NCI-H345 (cell line): ENCODE data around the gene SCAMP5.

Experiments used
- DNase-seq: peaks from one replicate; lab custom pipeline; 2025; lab: John Stamatoyannopoulos, UW

SCAMP5 gene

GRCh38 chr15:74995182-74995778 lies at the start of gene SCAMP5:
Gene SCAMP5, plus strand, starts transcription at chr15:74995563. Its CDS starts 16,277 bp downstream, at chr15:75011840.
- DNase-seq, result peak; percentile 94

DNA sequence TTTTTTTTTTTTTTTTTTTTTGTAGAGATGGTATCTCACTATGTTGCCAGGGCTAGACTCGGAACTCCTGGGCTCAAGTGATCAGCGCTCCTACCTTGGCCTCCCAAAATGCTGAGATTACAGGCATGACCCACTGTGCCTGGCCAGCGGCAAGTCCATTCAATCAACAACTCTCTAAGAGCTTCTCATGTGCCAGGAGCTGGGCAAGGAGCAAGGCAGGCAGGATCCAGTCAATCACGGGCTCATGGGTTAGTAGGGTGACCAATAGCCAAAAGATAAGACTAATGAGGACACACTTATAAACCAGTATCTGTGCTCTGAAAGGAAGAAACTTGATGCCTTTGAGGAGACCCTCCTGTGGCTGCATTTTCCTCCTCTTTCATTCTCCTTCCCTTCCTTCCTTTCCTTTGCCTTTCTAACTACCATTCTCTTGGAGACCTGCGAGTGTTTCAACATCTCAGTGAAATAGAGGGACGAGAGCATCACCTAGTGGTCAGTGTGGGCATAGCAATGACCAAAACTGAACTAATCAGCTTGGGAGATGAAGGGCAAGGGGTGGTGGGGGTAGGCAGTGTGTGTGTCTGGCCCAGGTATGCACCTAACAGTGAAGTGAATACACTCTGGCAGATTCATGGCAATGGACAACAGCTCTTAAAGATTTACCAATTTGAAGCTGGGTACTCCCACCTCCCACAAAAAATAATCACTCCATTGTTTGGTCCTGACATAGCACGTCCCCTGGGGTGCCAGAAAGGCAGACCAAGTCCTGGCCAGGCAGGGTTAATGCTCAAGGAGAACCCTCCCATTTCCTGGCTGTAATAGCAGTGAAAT lies 45.1 kb upstream of the SCAMP5 start:
- DNase-seq, result peak; percentile 63

GRCh38 chr15:74951006-74951405 lies 44.4 kb upstream of the SCAMP5 start:
- no peak for DNase-seq

DNA sequence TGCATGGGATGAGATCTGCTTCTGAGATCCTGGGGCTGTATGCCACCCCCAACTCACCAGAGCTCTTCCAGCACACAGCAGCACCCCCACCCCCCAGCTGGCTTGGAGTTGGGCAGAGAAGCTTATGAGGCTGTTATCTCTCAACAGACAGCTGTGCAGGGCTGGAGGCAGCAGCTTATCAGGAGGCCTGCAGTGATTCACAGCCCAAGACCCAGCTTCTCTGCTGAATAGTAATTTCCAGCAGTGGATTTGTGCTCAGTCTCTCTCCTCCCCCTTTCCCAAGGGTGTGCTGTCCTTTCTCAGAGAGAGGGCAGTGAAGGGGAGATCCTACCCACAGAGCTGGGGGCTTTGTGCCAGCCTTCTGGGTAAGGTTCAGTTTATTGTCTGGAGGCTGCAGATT lies 40.8 kb upstream of the SCAMP5 start:
- no peak for DNase-seq

DNA sequence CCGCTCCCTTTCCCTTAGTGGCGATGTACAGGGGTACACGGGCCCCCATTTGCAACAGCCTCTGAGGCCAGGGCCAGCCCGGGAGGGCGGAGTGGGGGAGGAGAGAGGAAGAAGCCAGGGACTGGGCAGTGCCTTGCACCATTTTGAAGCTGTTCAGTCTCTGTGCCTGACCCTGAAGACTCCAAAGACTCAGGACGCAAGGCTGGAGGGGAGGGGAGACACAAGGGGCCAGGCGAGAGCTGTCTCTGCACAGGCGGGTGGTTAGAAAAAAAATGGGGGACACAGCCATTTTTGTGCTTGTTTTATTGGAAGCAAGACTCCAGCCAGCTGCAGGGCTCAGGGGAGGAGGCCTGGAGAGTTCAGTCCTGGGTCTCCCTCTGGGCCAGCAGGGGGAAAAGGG lies 40.3 kb upstream of the SCAMP5 start:
- no peak for DNase-seq

DNA sequence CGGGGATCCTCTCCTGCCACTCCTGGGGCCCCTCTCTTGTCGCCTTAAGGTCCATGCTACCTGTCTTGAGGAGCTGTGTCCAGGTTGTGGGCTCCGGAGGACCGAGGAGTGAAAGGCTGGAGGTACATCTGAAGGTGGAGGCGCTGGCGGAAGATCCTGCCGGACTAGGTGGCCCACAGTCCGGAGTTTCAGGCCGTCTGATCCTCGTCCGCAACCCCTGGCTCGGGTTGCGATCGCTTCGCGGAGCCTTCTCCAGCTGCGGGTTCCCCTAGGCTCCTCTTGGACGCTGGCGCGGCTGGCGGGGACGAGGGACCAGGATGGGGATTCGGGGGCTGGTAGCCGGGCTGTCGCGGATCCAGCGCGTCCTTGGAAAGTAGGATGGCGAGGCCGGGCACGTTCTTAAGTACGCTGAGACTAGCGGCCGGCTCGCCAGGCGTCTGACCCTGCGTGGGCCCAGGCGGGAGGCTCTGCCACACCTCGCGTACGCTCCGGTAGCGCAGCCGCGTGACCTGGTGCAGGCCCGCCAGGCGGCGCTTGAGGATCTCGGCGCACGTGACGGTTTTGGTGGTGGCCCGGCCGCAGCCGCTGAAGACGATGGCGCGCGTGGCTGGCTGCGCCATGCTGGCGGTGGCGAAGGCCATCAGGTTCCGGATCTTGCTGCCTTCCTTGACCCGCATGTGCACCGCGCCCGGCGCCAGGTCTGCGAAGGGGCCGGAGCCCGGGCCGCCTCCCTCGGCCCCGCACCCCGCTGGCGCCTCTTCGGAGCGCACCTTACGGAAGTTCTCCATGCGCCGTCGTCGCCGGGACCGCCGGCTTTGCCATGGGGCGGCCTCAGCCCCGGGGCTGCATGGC lies 39.3 kb upstream of the SCAMP5 start:
- no peak for DNase-seq

DNA sequence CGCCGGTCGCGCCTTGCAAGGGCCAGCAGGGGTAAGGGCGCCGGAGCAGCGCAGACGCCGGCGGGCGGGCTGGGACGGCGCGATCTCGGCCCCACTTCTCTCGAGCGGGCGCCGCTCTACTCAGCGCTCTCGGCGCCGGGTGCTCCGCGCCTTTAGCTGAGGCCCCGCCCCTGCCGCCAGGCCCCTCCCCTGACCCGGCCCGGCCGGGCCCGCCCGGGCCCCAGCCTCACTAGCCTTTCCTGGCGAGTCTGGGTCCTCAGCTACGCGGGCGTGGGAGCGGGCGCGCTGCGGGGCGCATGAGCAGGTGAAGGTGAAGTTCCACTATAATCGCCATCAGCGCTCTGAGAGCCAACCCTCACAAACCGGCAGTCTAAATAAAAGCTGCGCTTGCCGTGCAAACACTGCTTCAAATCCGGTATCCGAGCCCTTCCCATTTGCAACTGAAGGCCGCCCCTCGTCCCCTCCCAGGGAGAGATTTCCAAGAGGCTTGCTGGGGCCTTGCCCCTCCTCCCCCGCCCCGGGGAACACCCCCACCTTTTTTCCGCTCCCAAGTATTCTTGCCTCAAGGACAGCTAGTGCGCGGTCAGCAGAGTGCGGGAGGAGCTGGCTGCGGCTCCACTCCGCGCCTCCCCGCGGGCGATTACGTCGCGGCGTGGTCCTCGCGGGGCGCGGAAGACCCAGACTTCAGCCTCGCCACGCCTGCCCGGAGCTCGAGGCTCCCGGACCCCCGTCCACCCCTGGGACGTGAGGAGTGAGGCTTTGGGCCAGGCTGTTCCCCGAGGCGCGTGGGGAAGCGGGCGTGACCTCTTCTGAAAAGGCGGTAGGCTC lies 38.5 kb upstream of the SCAMP5 start, which contains the start of gene RPP25:
Gene RPP25 (minus strand): TSS at position 125 of the 828 bp plus-strand sequence. CDS start 189 bp downstream, outside the sequence.
- peak; percentile 35 for DNase-seq

GRCh38 chr15:74957476-74958035 lies 37.8 kb upstream of the SCAMP5 start:
- no peak for DNase-seq

GRCh38 chr15:74958320-74958907 lies 36.9 kb upstream of the SCAMP5 start:
- DNase-seq, result no peak

DNA sequence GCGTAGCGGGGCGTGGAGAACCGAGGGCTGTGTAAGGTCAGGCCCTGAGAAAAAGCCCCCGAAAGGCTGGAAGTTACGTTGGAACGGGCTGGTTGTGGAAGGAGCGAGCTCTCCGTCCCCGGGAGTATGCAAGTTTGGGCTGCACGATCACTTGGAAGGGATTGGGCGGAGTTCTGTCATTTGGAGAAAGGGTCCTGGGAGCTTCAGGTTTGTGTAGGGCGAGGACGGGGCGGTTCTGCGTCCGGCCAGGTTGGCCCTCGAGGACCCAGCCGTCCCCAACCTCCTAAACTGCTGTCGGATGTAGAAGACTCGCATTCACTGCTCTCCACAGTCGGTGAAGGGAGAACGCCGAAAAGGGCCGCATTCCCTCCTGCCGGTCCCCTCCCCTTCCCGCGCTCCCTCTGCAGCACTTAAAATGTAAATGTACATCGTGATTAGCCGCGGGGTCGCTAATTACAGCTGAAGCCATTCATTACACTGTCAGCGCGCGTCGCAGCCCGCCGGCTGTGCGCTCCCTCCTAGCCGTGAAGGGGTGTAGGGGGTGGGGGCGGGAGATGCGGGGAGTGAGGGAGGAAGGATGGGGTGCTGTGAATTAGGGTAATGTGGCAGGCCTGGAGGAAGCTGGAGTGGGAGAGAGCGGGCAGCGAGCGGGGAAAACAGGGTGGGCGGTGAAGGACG lies 36.3 kb upstream of the SCAMP5 start:
- no peak for DNase-seq

GRCh38 chr15:74959586-74959939 lies 35.8 kb upstream of the SCAMP5 start:
- no peak for DNase-seq

DNA sequence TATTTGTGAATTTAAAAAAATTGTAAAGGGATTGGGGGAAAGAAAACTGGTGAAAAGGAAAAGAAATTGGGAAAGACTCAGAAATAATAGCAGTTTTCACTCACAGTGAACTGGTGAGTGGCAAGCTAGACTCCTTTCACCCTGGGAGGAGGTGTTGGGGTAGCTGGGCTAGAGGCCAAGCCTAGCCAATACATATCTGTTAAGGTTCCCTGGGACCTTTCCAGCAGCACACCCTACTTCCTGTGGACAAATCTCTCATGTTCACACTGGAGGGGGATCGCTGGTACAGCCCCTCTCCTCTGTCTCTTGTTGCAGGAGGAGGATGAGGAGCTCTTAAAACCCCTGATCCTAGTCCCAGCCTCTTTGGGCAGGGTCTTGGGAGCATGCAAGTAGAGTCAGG lies 35.1 kb upstream of the SCAMP5 start:
- DNase-seq, result no peak

DNA sequence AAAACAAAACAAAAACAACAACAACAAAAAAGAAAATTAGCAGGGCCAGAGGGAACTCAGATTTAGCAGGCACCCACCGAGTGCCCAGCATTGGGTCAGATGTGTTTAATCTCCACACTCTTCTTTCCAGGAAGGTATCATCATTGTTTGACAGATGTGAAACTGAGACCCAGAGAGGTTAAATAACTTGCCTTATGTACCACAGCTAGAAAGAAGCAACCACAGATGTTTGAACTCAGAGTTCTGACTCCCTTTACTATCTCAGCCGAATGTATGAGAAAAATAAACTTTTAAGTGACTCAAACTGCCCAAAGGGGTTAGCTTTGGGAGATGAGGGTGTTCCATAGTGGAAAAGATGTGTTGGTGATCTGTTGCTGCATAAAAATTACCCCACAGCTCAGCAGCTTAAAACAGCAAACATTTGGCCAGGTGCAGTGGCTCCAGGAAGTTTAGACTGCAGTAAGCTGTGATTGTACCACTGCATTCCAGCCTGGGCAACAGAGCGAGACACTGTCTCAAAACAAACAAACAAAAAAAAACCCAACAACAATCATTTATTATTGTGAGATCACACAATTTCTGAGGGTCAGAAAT lies 34.3 kb upstream of the SCAMP5 start:
- no peak for DNase-seq

DNA sequence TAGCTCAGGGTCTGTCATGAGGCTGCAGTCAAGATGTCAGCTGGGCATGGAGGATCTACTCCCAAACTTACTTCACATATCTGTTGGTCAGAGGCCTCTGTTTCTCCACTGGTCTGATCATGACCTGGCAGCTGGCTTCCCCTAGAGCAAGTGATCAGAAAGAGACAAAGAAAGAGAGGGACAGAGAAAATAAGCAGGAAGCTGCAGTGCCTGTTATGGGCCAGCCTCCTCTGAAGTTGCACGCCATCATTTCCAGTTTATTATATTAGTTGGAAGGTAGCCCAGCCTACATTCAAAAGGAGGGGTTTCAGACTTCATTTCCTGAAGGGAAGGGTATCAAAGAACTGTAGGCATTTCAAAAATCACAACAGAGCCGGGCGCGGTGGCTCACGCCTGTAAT lies 33.7 kb upstream of the SCAMP5 start:
- DNase-seq, result no peak

DNA sequence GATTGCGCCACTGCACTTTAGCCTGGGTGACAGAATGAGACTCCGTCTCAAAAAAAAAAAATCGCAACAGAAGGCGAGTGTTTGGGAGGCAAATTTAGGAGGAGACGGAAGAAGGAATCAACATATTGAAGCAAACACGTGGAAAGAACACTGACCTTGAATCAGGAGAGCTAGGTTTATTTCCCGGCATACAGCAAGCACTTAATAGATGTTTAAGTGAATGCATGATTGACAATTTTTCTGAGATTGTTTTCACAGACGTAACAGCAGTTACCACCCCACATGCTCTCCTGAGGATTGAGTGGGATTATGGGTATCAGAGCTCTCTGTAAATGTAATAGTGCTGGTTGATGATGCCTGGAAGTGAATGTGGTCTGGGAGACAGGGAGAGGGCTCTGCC lies 33.1 kb upstream of the SCAMP5 start:
- DNase-seq, result no peak

DNA sequence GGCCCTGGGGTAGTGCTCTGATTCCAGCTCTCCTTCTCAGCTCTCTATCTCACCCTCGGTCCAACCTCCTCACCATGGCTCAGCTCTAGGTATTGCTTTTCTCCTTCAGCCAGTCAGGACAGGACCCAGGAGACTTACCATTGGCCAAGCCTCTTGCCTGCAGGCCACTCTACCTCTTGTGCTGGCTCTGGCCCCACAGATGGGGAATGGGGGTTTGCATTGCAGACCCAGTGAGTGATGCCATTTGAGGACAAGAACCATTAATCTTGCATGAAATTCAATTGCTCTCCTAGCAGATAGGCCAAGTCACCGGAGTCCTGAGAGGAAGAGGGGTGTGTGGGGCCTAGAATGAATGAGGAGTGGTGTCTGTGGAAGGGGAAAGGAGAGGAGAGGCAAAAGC lies 32.7 kb upstream of the SCAMP5 start:
- no peak for DNase-seq

DNA sequence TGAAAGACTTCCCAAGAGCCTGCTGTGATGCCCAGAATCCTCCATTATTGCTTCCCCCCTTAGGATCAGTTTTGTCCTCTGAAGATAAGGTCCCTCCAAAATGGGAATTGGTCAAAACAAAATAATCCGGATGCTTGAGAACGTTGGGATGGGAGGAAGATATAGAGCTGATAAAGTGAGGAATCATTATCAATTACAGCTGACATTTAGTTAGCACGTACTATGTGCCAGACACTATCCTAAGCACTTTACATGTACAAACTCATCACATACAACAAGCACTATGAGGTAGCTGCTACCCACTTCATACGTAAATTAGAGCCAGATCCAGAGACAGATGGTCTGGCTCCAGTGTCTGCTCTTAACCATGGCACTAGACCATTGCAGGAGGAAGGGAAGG lies 32.1 kb upstream of the SCAMP5 start:
- DNase-seq, result no peak

DNA sequence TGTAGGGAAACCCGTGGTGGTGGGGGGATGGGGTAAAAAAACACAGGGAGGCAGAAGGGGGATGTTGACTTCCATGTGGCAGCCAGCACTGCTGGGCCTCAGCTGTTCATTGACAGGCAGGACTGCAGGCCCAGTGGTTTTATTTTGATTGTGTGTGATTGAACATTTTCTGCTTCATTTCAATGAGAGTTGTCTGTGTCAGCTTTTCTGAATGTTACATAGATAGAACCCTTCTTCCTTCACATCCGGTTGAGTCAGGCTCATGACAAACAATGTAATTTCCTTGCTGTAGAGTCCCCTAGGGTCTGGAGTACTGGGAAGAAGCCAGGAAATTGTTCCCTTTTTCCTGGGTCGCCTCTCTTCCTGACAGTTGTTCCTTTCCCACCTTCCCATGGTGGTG lies 30.6 kb upstream of the SCAMP5 start:
- DNase-seq, result no peak

GRCh38 chr15:74967670-74968069 lies 27.7 kb upstream of the SCAMP5 start:
- DNase-seq, result no peak

GRCh38 chr15:74976159-74976558 lies 19.2 kb upstream of the SCAMP5 start:
- DNase-seq, result no peak
